RWPE2 (cell line): ENCODE measurements around the gene OSBPL2.

Experiments
- ATAC-seq: fragments of 200-7000 bp; cut with Tn5 transposase; 3 replicates; pipeline ENCODE4 v1.9.1; 2021; ENCODE audit warnings: low read depth
- DNase-seq: peaks from one replicate; pipeline ENCODE4 v3.0.0-alpha.2; 2020; ENCODE audit warnings: low spot score
- H3K27ac ChIP-seq: fragments of 450-650 bp; 2 replicates; pipeline ENCODE4 v1.5.1; 2017; ENCODE audit warnings: mild to moderate bottlenecking; ENCODE audit not compliant: poor library complexity, severe bottlenecking
- H3K27me3 ChIP-seq: fragments of 250-450 bp; sonication (Bioruptor Pico); 2 replicates; pipeline ENCODE4 v1.5.1; 2021; ENCODE audit warnings: mild to moderate bottlenecking, moderate library complexity; ENCODE audit not compliant: insufficient read depth, poor library complexity, severe bottlenecking
- H3K36me3 ChIP-seq: fragments of 250-450 bp; sonication (Bioruptor Pico); 2 replicates; pipeline ENCODE4 v1.5.1; 2020; ENCODE audit warnings: low read depth, mild to moderate bottlenecking, moderate library complexity
- H3K4me1 ChIP-seq: fragments of 250-450 bp; sonication (Bioruptor Pico); 2 replicates; pipeline ENCODE4 v1.5.1; 2021; ENCODE audit warnings: mild to moderate bottlenecking, moderate library complexity; ENCODE audit not compliant: insufficient read depth, poor library complexity, severe bottlenecking
- H3K4me3 ChIP-seq: fragments of 250-450 bp; sonication (Bioruptor Pico); 2 replicates; pipeline ENCODE4 v1.5.1; 2021; ENCODE audit warnings: mild to moderate bottlenecking, moderate library complexity; ENCODE audit not compliant: severe bottlenecking
- H3K9me3 ChIP-seq: fragments of 250-450 bp; sonication (Bioruptor Pico); 2 replicates; pipeline ENCODE4 v1.5.1; 2021; ENCODE audit warnings: mild to moderate bottlenecking, moderate library complexity; ENCODE audit not compliant: severe bottlenecking
- CTCF ChIP-seq: fragments of 450-650 bp; IDR thresholded peaks from one replicate; pipeline ENCODE4 v1.5.1; 2017; ENCODE audit warnings: mild to moderate bottlenecking, moderate library complexity; ENCODE audit not compliant: poor library complexity, severe bottlenecking

Gene OSBPL2

GRCh38 chr20:62255976-62256375 is 17.7 kb downstream of the OSBPL2 start:
- Histone ChIP-seq H3K27me3 (no peaks in the 10 kb centered on the region), H3K36me3 (peaks cover 37% of the 10 kb centered on the region), H3K27ac (no peak overlapping the region), H3K4me1 (peaks cover 13% of the 10 kb centered on the region), H3K4me3 (no peak overlapping the region), H3K9me3 (no peaks in the 10 kb centered on the region)
- TF ChIP-seq CTCF: no peak
- no peak for DNase-seq
- no peak for ATAC-seq

- ATAC-seq: peak; percentile 71
- H3K4me3 ChIP-seq: no peak overlapping the region
- peaks cover 6% of the 10 kb centered on the region for H3K4me1 ChIP-seq
- TF ChIP-seq CTCF: no peak
- H3K36me3 ChIP-seq: peaks cover 60% of the 10 kb centered on the region
- no peak for DNase-seq
- H3K27me3 ChIP-seq: no peaks in the 10 kb centered on the region
- H3K9me3 ChIP-seq: no peaks in the 10 kb centered on the region
- H3K27ac ChIP-seq: no peak overlapping the region
Observed at GRCh38 chr20:62258499-62259293, 20.4 kb downstream of the OSBPL2 start.

GRCh38 chr20:62259294-62259565 is 20.9 kb downstream of the OSBPL2 start:
- Histone ChIP-seq H3K27ac (no peak overlapping the region), H3K27me3 (no peaks in the 10 kb centered on the region), H3K36me3 (peaks cover 66% of the 10 kb centered on the region), H3K4me1 (peaks cover 3% of the 10 kb centered on the region), H3K9me3 (no peaks in the 10 kb centered on the region), H3K4me3 (no peak overlapping the region)
- no peak for TF ChIP-seq CTCF
- ATAC-seq (no peak), DNase-seq (no peak)

- ATAC-seq (no peak), DNase-seq (no peak)
- Histone ChIP-seq H3K4me3 (no peak overlapping the region), H3K27ac (no peak overlapping the region), H3K27me3 (no peaks in the 10 kb centered on the region), H3K36me3 (peaks cover 79% of the 10 kb centered on the region), H3K4me1 (peaks cover 3% of the 10 kb centered on the region), H3K9me3 (no peaks in the 10 kb centered on the region)
- no peak for TF ChIP-seq CTCF
Observed at GRCh38 chr20:62262064-62262463, 23.7 kb downstream of the OSBPL2 start.

GRCh38 chr20:62263396-62263795 is 25.1 kb downstream of the OSBPL2 start:
- H3K27me3 ChIP-seq: no peaks in the 10 kb centered on the region
- DNase-seq: no peak
- TF ChIP-seq CTCF: no peak
- no peak for ATAC-seq
- no peaks in the 10 kb centered on the region for H3K9me3 ChIP-seq
- H3K4me3 ChIP-seq: no peak overlapping the region
- H3K36me3 ChIP-seq: peaks cover 78% of the 10 kb centered on the region
- peaks cover 1% of the 10 kb centered on the region for H3K4me1 ChIP-seq
- H3K27ac ChIP-seq: no peak overlapping the region
